Omental fat pad (tissue), 4 donors: ENCODE data around the gene GPR153. TPM values are rescaled to one million over a fixed set of nuclear protein-coding genes. Genes with fewer than 3 reads are reported as not detected.

Experiments used
- ATAC-seq: fragments of 150-250 bp; one replicate; pipeline ENCODE4 v1.9.1; 2016; ENCODE audit warnings: mild to moderate bottlenecking, moderate library complexity; ENCODE audit not compliant: low FRiP score
- DNase-seq: peaks from one replicate; pipeline ENCODE4 v3.0.0-alpha.2; 2019; ENCODE audit warnings: low spot score
- total RNA-seq, 4 donors: library from RNA; depleted of rRNA; stranded (reverse); fragments of >200 nt; gene quantifications; one replicate each; pipeline ENCODE4 v1.1.0, GENCODE V29; 2016
- TF ChIP-seq, protein P1 (sequence below), 3 donors: fragments of 450-650 bp; IDR thresholded peaks; one replicate each; pipeline ENCODE4 v1.5.1; 2016 to 2017; ENCODE audit warnings: antibody characterized with exemption in 3 of 3, mild to moderate bottlenecking in 3 of 3, moderate library complexity in 2 of 3

Gene GPR153
- total RNA-seq, 4 donors from 2014 or later, result 10.9 to 19.8 (median 14.3) TPM

- ATAC-seq, result no peak
- DNase-seq, result no peak
- TF ChIP-seq, protein P1, sequence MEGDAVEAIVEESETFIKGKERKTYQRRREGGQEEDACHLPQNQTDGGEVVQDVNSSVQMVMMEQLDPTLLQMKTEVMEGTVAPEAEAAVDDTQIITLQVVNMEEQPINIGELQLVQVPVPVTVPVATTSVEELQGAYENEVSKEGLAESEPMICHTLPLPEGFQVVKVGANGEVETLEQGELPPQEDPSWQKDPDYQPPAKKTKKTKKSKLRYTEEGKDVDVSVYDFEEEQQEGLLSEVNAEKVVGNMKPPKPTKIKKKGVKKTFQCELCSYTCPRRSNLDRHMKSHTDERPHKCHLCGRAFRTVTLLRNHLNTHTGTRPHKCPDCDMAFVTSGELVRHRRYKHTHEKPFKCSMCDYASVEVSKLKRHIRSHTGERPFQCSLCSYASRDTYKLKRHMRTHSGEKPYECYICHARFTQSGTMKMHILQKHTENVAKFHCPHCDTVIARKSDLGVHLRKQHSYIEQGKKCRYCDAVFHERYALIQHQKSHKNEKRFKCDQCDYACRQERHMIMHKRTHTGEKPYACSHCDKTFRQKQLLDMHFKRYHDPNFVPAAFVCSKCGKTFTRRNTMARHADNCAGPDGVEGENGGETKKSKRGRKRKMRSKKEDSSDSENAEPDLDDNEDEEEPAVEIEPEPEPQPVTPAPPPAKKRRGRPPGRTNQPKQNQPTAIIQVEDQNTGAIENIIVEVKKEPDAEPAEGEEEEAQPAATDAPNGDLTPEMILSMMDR (IDR thresholded peaks at IDR 0.05), result no peak
Measured at GRCh38 chr1:6241107-6241886, 19.6 kb downstream of the GPR153 start.

GRCh38 chr1:6239950-6240768 lies 20.7 kb downstream of the GPR153 start:
- no peak for ATAC-seq
- DNase-seq, result no peak
- TF ChIP-seq, protein P1 (IDR thresholded peaks at IDR 0.05), result no peak

- no peak for DNase-seq
- no peak for ATAC-seq
- TF ChIP-seq, protein P1 (IDR thresholded peaks at IDR 0.05), result no peak
Measured at GRCh38 chr1:6239213-6239752, 21.6 kb downstream of the GPR153 start.

GRCh38 chr1:6237093-6237492 lies 23.8 kb downstream of the GPR153 start:
- TF ChIP-seq, protein P1 (IDR thresholded peaks at IDR 0.05), result no peak
- DNase-seq (no peak), ATAC-seq (no peak)

- TF ChIP-seq, protein P1 (IDR thresholded peaks at IDR 0.05), result no peak
- ATAC-seq (peak; percentile 16), DNase-seq (no peak)
Measured at GRCh38 chr1:6235296-6235677, 25.6 kb downstream of the GPR153 start.

GRCh38 chr1:6234502-6235295 lies 26.2 kb downstream of the GPR153 start:
- no peak for ATAC-seq
- no peak for DNase-seq

More at GRCh38 chr1:6234502-6235295, 26.2 kb downstream of the GPR153 start:
- TF ChIP-seq, protein P1 (IDR thresholded peaks at IDR 0.05), result no peak
